Measurements from ENCODE around the gene HERC2.

HERC2 gene

GRCh38 chr15:28118531-28118930 is 203.4 kb downstream of the HERC2 start:
- TF ChIP-seq CTCF (IDR thresholded peaks at IDR 0.05; ENCODE audit: low read depth, low read length) = no peak
- H3K4me3 ChIP-seq (ENCODE audit: low read depth, low read length) = no peak overlapping the region

- no peak for TF ChIP-seq CTCF (IDR thresholded peaks at IDR 0.05; ENCODE audit: low read depth, low read length)
- H3K4me3 ChIP-seq (ENCODE audit: low read depth, low read length) = no peak overlapping the region
These were observed 203.9 kb downstream of the HERC2 start for GRCh38 chr15:28118083-28118482.

- H3K4me3 ChIP-seq (ENCODE audit: low read depth, low read length) = no peak overlapping the region
- TF ChIP-seq CTCF (IDR thresholded peaks at IDR 0.05; ENCODE audit: low read depth, low read length) = no peak
These were observed 204.5 kb downstream of the HERC2 start for GRCh38 chr15:28117432-28117990.

GRCh38 chr15:28116521-28117431 is 205.2 kb downstream of the HERC2 start:
- no peak overlapping the region for H3K4me3 ChIP-seq (ENCODE audit: low read depth, low read length)
- no peak for TF ChIP-seq CTCF (IDR thresholded peaks at IDR 0.05; ENCODE audit: low read depth, low read length)

- H3K4me3 ChIP-seq (ENCODE audit: low read depth, low read length) = no peak overlapping the region
- TF ChIP-seq CTCF (IDR thresholded peaks at IDR 0.05; ENCODE audit: low read depth, low read length) = no peak
These were observed 206.1 kb downstream of the HERC2 start for GRCh38 chr15:28115871-28116270.

GRCh38 chr15:28114721-28115622 is 207.0 kb downstream of the HERC2 start:
- no peak for TF ChIP-seq CTCF (IDR thresholded peaks at IDR 0.05; ENCODE audit: low read depth, low read length)
- no peak overlapping the region for H3K4me3 ChIP-seq (ENCODE audit: low read depth, low read length)

Measured in WI38 (cell line).